Measurements from ENCODE around the gene SRRD. TPM values are rescaled to one million over a fixed set of nuclear protein-coding genes. Genes with fewer than 3 reads are reported as not detected.
"Not testable (repeated sequence)": the region's sequence is repeated elsewhere in the genome, so short reads cannot be mapped to it uniquely, and the experiment has no call there.

Gene SRRD
- 10 to 100 TPM; 10.3 to 21.5 (median 17.3) TPM for total RNA-seq

DNA sequence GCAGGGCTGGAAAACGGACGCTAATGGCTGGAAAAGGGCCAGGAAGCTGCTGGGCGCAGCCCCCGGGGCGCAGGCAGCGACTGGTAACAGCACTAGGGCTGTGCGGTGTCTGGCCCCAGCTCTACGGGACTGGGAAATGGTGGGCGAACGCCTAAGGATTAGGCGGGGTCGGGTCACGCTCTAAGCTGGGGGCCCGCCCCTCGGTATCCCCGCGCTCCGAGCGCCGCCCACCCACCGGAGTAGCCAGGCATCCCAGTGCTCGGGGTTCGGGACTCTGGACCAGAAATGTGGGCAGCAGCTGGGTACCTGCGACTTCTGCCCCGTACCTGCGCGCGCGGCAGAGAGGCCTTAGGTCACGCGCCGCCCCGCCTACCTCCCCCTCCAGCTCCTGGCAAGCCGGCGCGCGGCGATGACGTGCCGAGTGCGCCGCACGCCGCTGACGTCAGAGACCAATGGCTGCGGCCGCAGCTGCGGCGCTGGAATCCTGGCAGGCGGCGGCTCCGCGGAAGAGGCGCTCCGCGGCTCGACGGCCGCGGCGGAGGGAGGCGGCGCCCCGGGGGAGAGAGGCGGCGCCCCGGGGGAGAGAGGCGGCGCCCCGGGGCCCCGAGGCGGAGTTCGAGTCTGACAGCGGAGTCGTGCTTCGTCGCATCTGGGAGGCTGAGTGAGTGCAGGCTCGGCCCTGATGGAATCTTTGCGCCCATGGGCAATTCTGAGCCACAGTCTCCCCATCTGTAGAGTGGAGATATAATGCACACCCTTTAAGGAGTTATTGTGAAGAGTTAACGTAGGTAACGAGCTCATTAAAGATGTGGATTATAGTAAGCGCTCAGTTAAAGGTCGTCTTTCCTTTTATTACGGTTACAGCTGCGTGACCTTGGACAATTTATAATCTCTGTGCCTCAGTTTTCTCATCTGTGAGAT lies at the start of gene SRRD, which contains the start of gene HPS4:
Gene SRRD, plus strand, starts transcription at position 439 of the 921 bp plus-strand sequence. Its CDS starts 14 bp downstream, at position 453.
Gene HPS4, minus strand, starts transcription at position 345 of the 921 bp plus-strand sequence. CDS start 2,021 bp downstream, outside the sequence.
- TF ChIP-seq, protein P1, sequence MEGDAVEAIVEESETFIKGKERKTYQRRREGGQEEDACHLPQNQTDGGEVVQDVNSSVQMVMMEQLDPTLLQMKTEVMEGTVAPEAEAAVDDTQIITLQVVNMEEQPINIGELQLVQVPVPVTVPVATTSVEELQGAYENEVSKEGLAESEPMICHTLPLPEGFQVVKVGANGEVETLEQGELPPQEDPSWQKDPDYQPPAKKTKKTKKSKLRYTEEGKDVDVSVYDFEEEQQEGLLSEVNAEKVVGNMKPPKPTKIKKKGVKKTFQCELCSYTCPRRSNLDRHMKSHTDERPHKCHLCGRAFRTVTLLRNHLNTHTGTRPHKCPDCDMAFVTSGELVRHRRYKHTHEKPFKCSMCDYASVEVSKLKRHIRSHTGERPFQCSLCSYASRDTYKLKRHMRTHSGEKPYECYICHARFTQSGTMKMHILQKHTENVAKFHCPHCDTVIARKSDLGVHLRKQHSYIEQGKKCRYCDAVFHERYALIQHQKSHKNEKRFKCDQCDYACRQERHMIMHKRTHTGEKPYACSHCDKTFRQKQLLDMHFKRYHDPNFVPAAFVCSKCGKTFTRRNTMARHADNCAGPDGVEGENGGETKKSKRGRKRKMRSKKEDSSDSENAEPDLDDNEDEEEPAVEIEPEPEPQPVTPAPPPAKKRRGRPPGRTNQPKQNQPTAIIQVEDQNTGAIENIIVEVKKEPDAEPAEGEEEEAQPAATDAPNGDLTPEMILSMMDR (IDR thresholded peaks at IDR 0.05), result no peak
- peak in 1 of 2 donors; percentile 46 for TF ChIP-seq POLR2A (IDR thresholded peaks at IDR 0.05)
- H3K4me3 ChIP-seq (ENCODE audit: low read depth, poor library complexity, severe bottlenecking), result peak within 1 kb of the TSS; percentile 70
- 0% methylated on average over 42 to 73 of the region's 85 CpGs for WGBS, 2 donors
- DNase-seq (ENCODE audit: low spot score in 2 of 2), result peak; percentile 83 to 97
- intact Hi-C loops (cut with DNase I; ENCODE audit: low total_unique reads), result no loop called here

- no peak for DNase-seq (ENCODE audit: low spot score in 2 of 2)
- intact Hi-C loops (cut with DNase I; ENCODE audit: low total_unique reads), result no loop called here
- no peak overlapping the region for H3K4me3 ChIP-seq (ENCODE audit: low read depth, poor library complexity, severe bottlenecking)
- TF ChIP-seq POLR2A (IDR thresholded peaks at IDR 0.05), result no peak
- TF ChIP-seq, protein P1 (IDR thresholded peaks at IDR 0.05), result no peak
- 84 to 86% methylated on average over 11 of the region's 11 CpGs for WGBS, 2 donors
These were observed 48.2 kb upstream of the SRRD start for GRCh38 chr22:26435327-26436093.

DNA sequence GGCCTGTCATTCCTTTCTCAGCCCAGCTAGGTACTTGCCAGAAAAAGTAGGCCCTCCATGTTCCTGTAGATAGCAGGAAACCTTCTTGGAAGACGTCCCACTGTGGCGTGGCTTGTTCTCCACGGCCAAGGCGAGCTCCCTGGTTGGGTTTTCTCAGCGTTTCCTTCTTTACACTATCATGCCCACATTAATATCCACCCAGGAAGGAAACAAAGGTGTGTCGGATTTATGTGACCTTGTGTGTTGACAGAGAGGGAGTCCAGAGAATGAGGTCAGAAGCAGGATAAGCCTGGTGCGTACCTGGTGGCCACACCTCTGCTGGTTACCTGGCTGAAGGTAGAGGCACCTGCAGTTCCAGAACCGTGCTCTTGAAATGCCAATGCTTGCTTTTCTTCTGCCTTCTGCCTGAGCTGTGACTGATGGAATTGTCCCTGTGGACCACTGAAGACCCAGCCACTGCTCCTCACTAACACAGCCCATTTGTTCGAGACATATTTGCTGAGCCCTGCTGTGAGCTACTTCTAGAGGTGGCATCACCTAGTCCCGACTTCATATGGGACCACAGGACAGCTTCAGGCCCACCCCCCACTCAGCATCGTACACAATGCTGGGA lies 46.7 kb upstream of the SRRD start:
- TF ChIP-seq, protein P1 (IDR thresholded peaks at IDR 0.05), result no peak
- TF ChIP-seq POLR2A (IDR thresholded peaks at IDR 0.05), result no peak
- no peak overlapping the region for H3K4me3 ChIP-seq (ENCODE audit: low read depth, poor library complexity, severe bottlenecking)
- 41 to 64% methylated on average over 11 of the region's 11 CpGs for WGBS, 2 donors
- intact Hi-C loops (cut with DNase I; ENCODE audit: low total_unique reads), result no loop called here
- DNase-seq (ENCODE audit: low spot score in 2 of 2), result no peak

DNA sequence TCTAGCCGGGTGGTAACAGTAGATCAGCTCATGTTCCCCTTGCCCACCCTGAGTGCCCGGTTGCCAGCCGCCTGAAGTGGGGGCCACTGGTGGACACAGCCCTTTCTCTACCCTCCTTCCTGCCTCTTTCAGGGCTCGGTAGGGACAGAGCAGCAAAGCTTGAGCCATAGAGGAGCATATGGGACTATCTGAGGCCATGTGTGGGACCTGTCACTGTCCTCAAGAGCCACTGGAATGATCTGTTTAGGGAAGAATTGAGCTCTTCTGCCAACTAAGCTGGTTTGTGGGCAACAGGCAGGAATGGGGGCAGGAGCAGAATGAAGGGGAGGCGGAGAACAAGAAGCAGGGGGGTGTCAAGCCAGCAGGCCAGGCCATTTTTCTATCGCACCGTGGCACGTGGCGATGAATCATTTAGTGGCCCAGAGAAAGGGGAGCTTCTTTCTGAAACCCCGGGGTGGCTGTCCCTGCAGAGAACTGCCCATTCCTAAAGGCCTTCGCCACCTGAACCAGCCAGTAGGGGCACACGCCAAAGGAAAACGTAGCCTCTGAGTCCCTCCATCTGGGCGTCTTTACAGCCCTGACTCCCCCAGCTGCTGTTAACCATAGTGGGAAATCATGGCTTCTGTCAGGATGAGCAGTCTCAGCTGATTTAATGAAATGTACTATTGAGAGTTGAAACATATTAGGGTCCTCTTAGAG lies 45.8 kb upstream of the SRRD start:
- H3K4me3 ChIP-seq (ENCODE audit: low read depth, poor library complexity, severe bottlenecking), result no peak overlapping the region
- intact Hi-C loops (cut with DNase I; ENCODE audit: low total_unique reads), result no loop called here
- TF ChIP-seq, protein P1 (IDR thresholded peaks at IDR 0.05), result no peak
- no peak for TF ChIP-seq POLR2A (IDR thresholded peaks at IDR 0.05)
- DNase-seq (ENCODE audit: low spot score in 2 of 2), result no peak
- 89 to 91% methylated on average over 14 of the region's 14 CpGs for WGBS, 2 donors

- WGBS, 2 donors, result 31 to 43% methylated on average over 3 of the region's 3 CpGs
- intact Hi-C loops (cut with DNase I; ENCODE audit: low total_unique reads); DNase-seq (ENCODE audit: low spot score in 2 of 2); H3K4me3 ChIP-seq (ENCODE audit: low read depth, poor library complexity, severe bottlenecking): not testable (repeated sequence)
These were observed 44.9 kb upstream of the SRRD start for GRCh38 chr22:26438776-26439175.
